Effector CD4-positive, alpha-beta T cell (primary cell): ENCODE measurements around the gene HOXB6.
A peak's percentile ranks its signal among the peaks of the same experiment; 100 is the strongest.

ENCODE experiments used
- DNase-seq: peaks from one replicate; pipeline ENCODE4 v3.0.0-alpha.2; 2020

HOXB6 gene

GRCh38 chr17:48593840-48594537 lies 10.8 kb downstream of the HOXB6 start:
- peak; percentile 77 for DNase-seq

- DNase-seq = no peak
Measured at GRCh38 chr17:48593126-48593829, 11.5 kb downstream of the HOXB6 start, which contains the start of gene HOXB5. Gene HOXB5, minus strand, starts transcription at chr17:48593779. Its CDS starts 97 bp downstream, at chr17:48593682.

GRCh38 chr17:48592577-48592976 lies 12.2 kb downstream of the HOXB6 start:
- no peak for DNase-seq

GRCh38 chr17:48592057-48592514 lies 12.7 kb downstream of the HOXB6 start:
- DNase-seq = no peak

GRCh38 chr17:48591255-48592056 lies 13.3 kb downstream of the HOXB6 start:
- no peak for DNase-seq

GRCh38 chr17:48590607-48591161 lies 14.1 kb downstream of the HOXB6 start:
- DNase-seq = no peak

- no peak for DNase-seq
Measured at GRCh38 chr17:48589831-48590606, 14.8 kb downstream of the HOXB6 start, which contains the start of gene HOXB3. Gene HOXB3, minus strand, starts transcription at chr17:48590241. Its CDS starts 37,767 bp downstream, at chr17:48552474.

- DNase-seq = no peak
Measured at GRCh38 chr17:48589060-48589830, 15.5 kb downstream of the HOXB6 start.

GRCh38 chr17:48588528-48588927 lies 16.3 kb downstream of the HOXB6 start:
- DNase-seq = no peak

- no peak for DNase-seq
Measured at GRCh38 chr17:48588074-48588415, 16.7 kb downstream of the HOXB6 start.

- DNase-seq = no peak
Measured at GRCh38 chr17:48587276-48588073, 17.3 kb downstream of the HOXB6 start.

- DNase-seq = no peak
Measured at GRCh38 chr17:48586355-48587258, 18.2 kb downstream of the HOXB6 start.

GRCh38 chr17:48584223-48584741 lies 20.5 kb downstream of the HOXB6 start:
- DNase-seq = no peak

- DNase-seq = no peak
Measured at GRCh38 chr17:48583708-48584222, 21.0 kb downstream of the HOXB6 start.

GRCh38 chr17:48582750-48583069 lies 22.1 kb downstream of the HOXB6 start:
- DNase-seq = no peak

GRCh38 chr17:48579760-48580554 lies 24.8 kb downstream of the HOXB6 start:
- no peak for DNase-seq

GRCh38 chr17:48579471-48579759 lies 25.4 kb downstream of the HOXB6 start:
- DNase-seq = no peak
